ENCODE results near the gene CDK5. TPM values are rescaled to one million over a fixed set of nuclear protein-coding genes. Genes with fewer than 3 reads are reported as not detected.

The CDK5 gene
- total RNA-seq, 1 donor from 2014 or later, result 47.9 TPM

DNA sequence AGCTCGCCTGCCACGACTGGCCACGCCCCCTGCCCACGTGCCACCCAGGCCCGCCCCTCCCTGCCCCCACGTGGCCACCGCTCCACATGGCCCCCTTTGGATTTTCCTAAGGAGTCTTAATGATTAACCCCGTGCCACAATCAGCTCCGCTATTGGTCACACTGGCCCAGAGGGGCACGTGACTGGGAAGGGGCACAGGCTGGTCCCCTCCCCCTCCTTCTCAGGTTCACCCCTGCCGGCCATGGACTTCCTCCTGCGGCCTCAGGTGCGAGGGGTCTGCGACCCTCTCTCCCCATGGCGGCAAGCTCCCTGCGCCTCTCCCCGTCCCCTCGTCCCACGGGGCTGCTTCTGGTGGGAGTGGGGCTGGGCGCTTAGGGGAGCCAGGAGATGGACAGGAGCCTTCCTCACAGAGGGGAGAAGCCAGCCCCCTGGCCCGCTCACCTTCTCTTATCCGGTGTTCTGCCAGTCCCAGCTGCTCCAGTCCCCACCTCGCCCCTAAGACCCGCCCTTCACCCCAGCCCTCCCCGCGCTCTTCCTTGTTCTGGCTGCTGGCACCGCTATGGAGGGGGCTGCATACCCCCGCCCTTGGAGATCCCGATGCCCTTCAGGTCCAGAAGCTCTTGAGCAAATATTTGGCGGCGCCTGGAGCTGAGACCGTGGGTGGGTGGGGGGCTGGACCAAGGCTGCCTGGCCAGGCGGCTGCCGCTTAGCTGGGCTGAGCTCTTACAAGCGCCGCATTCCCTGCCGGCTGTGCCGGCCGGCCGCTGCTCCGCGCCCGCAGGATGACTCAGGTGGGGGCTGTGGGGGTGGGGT, 4.9 kb upstream of the CDK5 start:
- Histone ChIP-seq H2AFZ (ENCODE audit: low read depth, low read length) (no peak overlapping the region), H3K27ac (ENCODE audit: low read depth, low read length) (peak overlapping the region; percentile 93), H3K9ac (ENCODE audit: low read length) (peak overlapping the region; percentile 67), H4K20me1 (ENCODE audit: insufficient read depth, low read length) (peaks cover 62% of the 10 kb centered on the region), H3K36me3 (ENCODE audit: insufficient read depth, low read length) (peaks cover 18% of the 10 kb centered on the region), H3K9me3 (ENCODE audit: insufficient read depth, low read depth, low read length) (no peaks in the 10 kb centered on the region), H3K4me3 (ENCODE audit: insufficient read depth, low read depth, low read length) (peak overlapping the region; percentile 18), H3K4me1 (ENCODE audit: insufficient read depth, low read length) (peaks cover 48% of the 10 kb centered on the region), H3K79me2 (ENCODE audit: insufficient read depth, low read length) (peaks cover 53% of the 10 kb centered on the region), H3K27me3 (ENCODE audit: insufficient read depth, low read length) (no peaks in the 10 kb centered on the region), H3K4me2 (ENCODE audit: low read length) (peak overlapping the region; percentile 91)
- DNase-seq (ENCODE audit: low read depth) (peak; percentile 75), FAIRE-seq (no peak)
- peak overlapping the region; percentile 74 for H3K4me3 Mint-ChIP-seq (ENCODE audit: unreplicated experiment)
- peaks cover 8% of the 10 kb centered on the region for H3K36me3 Mint-ChIP-seq (ENCODE audit: low read depth, unreplicated experiment)
- H3K4me1 Mint-ChIP-seq (ENCODE audit: low read depth, unreplicated experiment), result peaks cover 23% of the 10 kb centered on the region
- H3K27ac Mint-ChIP-seq (ENCODE audit: unreplicated experiment), result no peak overlapping the region
- H3K27me3 Mint-ChIP-seq (ENCODE audit: low read depth, unreplicated experiment), result no peaks in the 10 kb centered on the region
- TF ChIP-seq, protein P1, sequence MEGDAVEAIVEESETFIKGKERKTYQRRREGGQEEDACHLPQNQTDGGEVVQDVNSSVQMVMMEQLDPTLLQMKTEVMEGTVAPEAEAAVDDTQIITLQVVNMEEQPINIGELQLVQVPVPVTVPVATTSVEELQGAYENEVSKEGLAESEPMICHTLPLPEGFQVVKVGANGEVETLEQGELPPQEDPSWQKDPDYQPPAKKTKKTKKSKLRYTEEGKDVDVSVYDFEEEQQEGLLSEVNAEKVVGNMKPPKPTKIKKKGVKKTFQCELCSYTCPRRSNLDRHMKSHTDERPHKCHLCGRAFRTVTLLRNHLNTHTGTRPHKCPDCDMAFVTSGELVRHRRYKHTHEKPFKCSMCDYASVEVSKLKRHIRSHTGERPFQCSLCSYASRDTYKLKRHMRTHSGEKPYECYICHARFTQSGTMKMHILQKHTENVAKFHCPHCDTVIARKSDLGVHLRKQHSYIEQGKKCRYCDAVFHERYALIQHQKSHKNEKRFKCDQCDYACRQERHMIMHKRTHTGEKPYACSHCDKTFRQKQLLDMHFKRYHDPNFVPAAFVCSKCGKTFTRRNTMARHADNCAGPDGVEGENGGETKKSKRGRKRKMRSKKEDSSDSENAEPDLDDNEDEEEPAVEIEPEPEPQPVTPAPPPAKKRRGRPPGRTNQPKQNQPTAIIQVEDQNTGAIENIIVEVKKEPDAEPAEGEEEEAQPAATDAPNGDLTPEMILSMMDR (IDR thresholded peaks at IDR 0.05; ENCODE audit: insufficient read depth, low read depth, low read length), result no peak
- no peak for TF ChIP-seq EZH2 (IDR thresholded peaks at IDR 0.05; ENCODE audit: insufficient read depth, low read length)
- H3K9me3 Mint-ChIP-seq (ENCODE audit: unreplicated experiment), result no peaks in the 10 kb centered on the region

GRCh38 chr7:151062111-151062398, 4.4 kb upstream of the CDK5 start:
- H3K4me3 ChIP-seq (ENCODE audit: insufficient read depth, low read depth, low read length), result peak overlapping the region; percentile 80
- peaks cover 21% of the 10 kb centered on the region for H3K4me1 Mint-ChIP-seq (ENCODE audit: low read depth, unreplicated experiment)
- H3K4me3 Mint-ChIP-seq (ENCODE audit: unreplicated experiment), result peak overlapping the region; percentile 94
- H3K9ac ChIP-seq (ENCODE audit: low read length), result peak overlapping the region; percentile 81
- peaks cover 52% of the 10 kb centered on the region for H3K4me1 ChIP-seq (ENCODE audit: insufficient read depth, low read length)
- no peaks in the 10 kb centered on the region for H3K9me3 ChIP-seq (ENCODE audit: insufficient read depth, low read depth, low read length)
- peak overlapping the region; percentile 93 for H3K27ac ChIP-seq (ENCODE audit: low read depth, low read length)
- no peak for TF ChIP-seq EZH2 (IDR thresholded peaks at IDR 0.05; ENCODE audit: insufficient read depth, low read length)
- TF ChIP-seq, protein P1 (IDR thresholded peaks at IDR 0.05; ENCODE audit: insufficient read depth, low read depth, low read length), result no peak
- H2AFZ ChIP-seq (ENCODE audit: low read depth, low read length), result no peak overlapping the region
- H3K79me2 ChIP-seq (ENCODE audit: insufficient read depth, low read length), result peaks cover 53% of the 10 kb centered on the region
- peak overlapping the region; percentile 91 for H3K4me2 ChIP-seq (ENCODE audit: low read length)
- peaks cover 56% of the 10 kb centered on the region for H4K20me1 ChIP-seq (ENCODE audit: insufficient read depth, low read length)
- no peaks in the 10 kb centered on the region for H3K27me3 ChIP-seq (ENCODE audit: insufficient read depth, low read length)
- FAIRE-seq (no peak), DNase-seq (ENCODE audit: low read depth) (no peak)
- H3K36me3 Mint-ChIP-seq (ENCODE audit: low read depth, unreplicated experiment), result peaks cover 6% of the 10 kb centered on the region
- peak overlapping the region; percentile 60 for H3K27ac Mint-ChIP-seq (ENCODE audit: unreplicated experiment)
- peaks cover 13% of the 10 kb centered on the region for H3K36me3 ChIP-seq (ENCODE audit: insufficient read depth, low read length)
- no peaks in the 10 kb centered on the region for H3K9me3 Mint-ChIP-seq (ENCODE audit: unreplicated experiment)
- H3K27me3 Mint-ChIP-seq (ENCODE audit: low read depth, unreplicated experiment), result no peaks in the 10 kb centered on the region
